GM12878 (cell line): ENCODE results near the gene DYNLT3. TPM values are rescaled to one million over a fixed set of nuclear protein-coding genes. Genes with fewer than 3 reads are reported as not detected.
A peak's percentile ranks its signal among the peaks of the same experiment; 100 is the strongest.

Experiments used
- ATAC-seq: fragments of 200-7000 bp; cut with Tn5 transposase; 3 replicates; pipeline ENCODE4 v1.9.1; 2020; ENCODE audit warnings: mild to moderate bottlenecking, moderate library complexity
- BruUV-seq: library from RNA; stranded (reverse); fragments of 400-500 nt; replicated peaks from 2 replicates; lab custom pipeline; 2021; lab: Mats Ljungman, UMichigan
- CTCF ChIA-PET: fragments of 300-600 bp; sonication (Branson Sonifier 250); formaldehyde crosslinking; extraction: SDS; loops from one replicate; lab custom pipeline; 2021; ENCODE audit warnings: inconsistent platforms; lab: Yijun Ruan, JAX
- POLR2A ChIA-PET: fragments of 350-600 bp; formaldehyde crosslinking; extraction: SDS; loops from one replicate; lab custom pipeline; 2021; ENCODE audit warnings: inconsistent platforms; lab: Charles Lee
- RAD21 ChIA-PET: fragments of 300-600 bp; sonication (Branson Sonifier 250); formaldehyde crosslinking; loops from one replicate; lab custom pipeline; 2023; ENCODE audit warnings: antibody characterized with exemption; ENCODE audit not compliant: unreplicated experiment; lab: Charles Lee
- SMC1A ChIA-PET: fragments of 300-600 bp; sonication (Branson Sonifier 250); formaldehyde crosslinking; loops from one replicate; lab custom pipeline; 2023; ENCODE audit not compliant: unreplicated experiment, uncharacterized antibody; lab: Charles Lee
- DNase-seq: peaks from one replicate; pipeline ENCODE4 v3.0.0-alpha.2; 2011; ENCODE audit warnings: low read depth, low spot score
- FAIRE-seq: peaks from 3 replicates; lab custom pipeline; 2011; peaks lifted over from hg19 to GRCh38; lab: Jason Lieb, UNC
- H2AFZ ChIP-seq: 2 replicates; pipeline ENCODE4 v1.6.0; 2011; ENCODE audit warnings: low read depth, low read length, control low read depth; ENCODE audit not compliant: control insufficient read depth
- H3K27ac ChIP-seq: 2 replicates; pipeline ENCODE4 v1.5.1; 2011; ENCODE audit warnings: control low read depth; ENCODE audit not compliant: control insufficient read depth, insufficient read depth
- H3K27me3 ChIP-seq, 2 experiments: replicated peaks in 1 of 2; 2 replicates each; pipeline versions ENCODE4 v1.6.0 to v1.6.1; 2011; ENCODE audit warnings: low read length in 1 of 2; ENCODE audit not compliant: control insufficient read depth in 2 of 2, insufficient read depth in 2 of 2
- H3K36me3 ChIP-seq, 2 experiments: 2 replicates each; pipeline ENCODE4 v1.5.1; 2011; ENCODE audit warnings: low read length in 1 of 2; ENCODE audit not compliant: control insufficient read depth in 2 of 2, insufficient read depth in 2 of 2
- H3K4me1 ChIP-seq: 2 replicates; pipeline ENCODE4 v1.6.1; 2011; ENCODE audit warnings: mild to moderate bottlenecking, low read length, moderate library complexity, mixed read lengths; ENCODE audit not compliant: control insufficient read depth, insufficient read depth
- H3K4me2 ChIP-seq: 2 replicates; pipeline ENCODE4 v1.6.0; 2011; ENCODE audit warnings: control low read depth; ENCODE audit not compliant: control insufficient read depth, insufficient read depth
- H3K4me3 ChIP-seq: fragments of 200-600 bp; sonication (generic); 2 replicates; pipeline ENCODE4 v1.5.1; 2016
- H3K79me2 ChIP-seq: 2 replicates; pipeline ENCODE4 v1.6.0; 2011; ENCODE audit warnings: low read length; ENCODE audit not compliant: control insufficient read depth, insufficient read depth
- H3K9ac ChIP-seq: 2 replicates; pipeline ENCODE4 v1.8.0; 2011; ENCODE audit warnings: low read length, control low read depth, mixed read lengths; ENCODE audit not compliant: control insufficient read depth, insufficient read depth
- H3K9me3 ChIP-seq: replicated peaks from 3 replicates; pipeline ENCODE4 v1.5.1; 2011; ENCODE audit warnings: mild to moderate bottlenecking, low read length; ENCODE audit not compliant: control insufficient read depth, insufficient read depth
- H4K20me1 ChIP-seq: 2 replicates; pipeline ENCODE4 v1.6.0; 2011; ENCODE audit not compliant: control insufficient read depth, insufficient read depth
- SREBF1 ChIP-seq: IDR thresholded peaks from 2 replicates; pipeline ENCODE4 v1.6.1; 2012; ENCODE audit warnings: mild to moderate bottlenecking, low read length
- WGBS: methylation state at CpG from one replicate; pipeline ENCODE4 v1.1.6; 2016; ENCODE audit warnings: low lambda C conversion rate; ENCODE audit not compliant: insufficient replicate concordance, insufficient coverage; ENCODE audit errors: missing lambda C conversion rate; 5-methylcytosine and 5-hydroxymethylcytosine counted together
- in situ Hi-C: fragments of 300-500 bp; cut with MboI; formaldehyde crosslinking; loops from 9 replicates; pipeline ENCODE4 v1.14.3; 2018; ENCODE audit warnings: mixed read lengths
- intact Hi-C: fragments of 100-400 bp; cut with micrococcal nuclease; formaldehyde crosslinking; loops from one replicate; pipeline ENCODE4 v1.14.2; 2022; ENCODE audit not compliant: unreplicated experiment
- polyA plus RNA-seq, 11 experiments: library from polyadenylated mRNA; depleted of rRNA in 4 of 11; unstranded in 6 of 11; stranded (reverse) in 5 of 11; fragments of >200 nt; fragmentation: Nextera tagmentation in 4 of 11; fragmentation: Illumina TruSeq in 1 of 11; extraction: Ambion mirVana in 4 of 11; extraction: Trizol in 1 of 11; gene quantifications; 1 replicate in 1 of 11; 2 replicates in 10 of 11; pipeline versions ENCODE4 v1.2.1 to v1.2.3, GENCODE V29; 2011 to 2016; ENCODE audit warnings: inconsistent platforms in 2 of 11, missing spikeins in 2 of 11, low read depth in 1 of 11
- total RNA-seq, 4 experiments: library from RNA; depleted of rRNA in 3 of 4; stranded (reverse); fragments of >200 nt in 3 of 4; fragmentation: Illumina TruSeq in 1 of 4; extraction: Trizol in 1 of 4; gene quantifications; 2 replicates each; pipeline versions ENCODE4 v1.2.1 to v1.2.3, GENCODE V29; 2013 to 2021
- TF ChIP-seq, protein P1 (sequence below): fragments of 450-650 bp; IDR thresholded peaks from 2 replicates; pipeline ENCODE4 v1.6.1; 2016; ENCODE audit warnings: mild to moderate bottlenecking, moderate library complexity, borderline replicate concordance

DYNLT3 gene
- total and polyA plus RNA-seq, 10 of the 15 experiments (the other 5 are each of a cell fraction or from before 2014, with no cell fraction given), result 8.0 to 19.2 (median 12.8) TPM

DNA sequence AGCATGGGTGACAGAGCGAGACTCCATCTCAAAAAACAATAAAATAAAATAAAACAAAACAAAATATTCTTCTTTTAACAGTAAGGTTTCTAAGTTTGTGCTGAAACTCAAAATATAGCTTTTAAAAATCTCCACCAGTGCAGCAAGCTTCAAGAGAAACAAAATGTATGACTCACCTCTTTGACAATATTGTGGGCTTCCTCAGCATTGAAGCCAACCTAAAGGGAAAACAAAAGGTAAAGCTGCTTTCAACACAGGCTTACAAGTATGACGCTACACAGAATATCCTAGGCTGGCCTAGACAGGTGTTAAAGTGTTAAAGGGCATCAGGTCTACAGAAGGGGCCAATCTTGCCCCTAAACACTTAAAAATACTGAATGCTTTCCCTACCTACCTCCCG is 1.2 kb downstream of the DYNLT3 start:
- RAD21 ChIA-PET, result interaction anchor here (0.8 to 1.0 kb wide), 2 partner anchors 65 to 321 kb away, joined by 3 read pairs; no protein-coding TSS in a partner anchor
- H3K79me2 ChIP-seq, result no peaks in the 10 kb centered on the region
- H3K9ac ChIP-seq, result no peak overlapping the region
- no peaks in the 10 kb centered on the region for H4K20me1 ChIP-seq
- no peak for ATAC-seq
- DNase-seq, result no peak
- H3K4me2 ChIP-seq, result peak overlapping the region; percentile 60
- TF ChIP-seq SREBF1, result no peak
- TF ChIP-seq, protein P1, sequence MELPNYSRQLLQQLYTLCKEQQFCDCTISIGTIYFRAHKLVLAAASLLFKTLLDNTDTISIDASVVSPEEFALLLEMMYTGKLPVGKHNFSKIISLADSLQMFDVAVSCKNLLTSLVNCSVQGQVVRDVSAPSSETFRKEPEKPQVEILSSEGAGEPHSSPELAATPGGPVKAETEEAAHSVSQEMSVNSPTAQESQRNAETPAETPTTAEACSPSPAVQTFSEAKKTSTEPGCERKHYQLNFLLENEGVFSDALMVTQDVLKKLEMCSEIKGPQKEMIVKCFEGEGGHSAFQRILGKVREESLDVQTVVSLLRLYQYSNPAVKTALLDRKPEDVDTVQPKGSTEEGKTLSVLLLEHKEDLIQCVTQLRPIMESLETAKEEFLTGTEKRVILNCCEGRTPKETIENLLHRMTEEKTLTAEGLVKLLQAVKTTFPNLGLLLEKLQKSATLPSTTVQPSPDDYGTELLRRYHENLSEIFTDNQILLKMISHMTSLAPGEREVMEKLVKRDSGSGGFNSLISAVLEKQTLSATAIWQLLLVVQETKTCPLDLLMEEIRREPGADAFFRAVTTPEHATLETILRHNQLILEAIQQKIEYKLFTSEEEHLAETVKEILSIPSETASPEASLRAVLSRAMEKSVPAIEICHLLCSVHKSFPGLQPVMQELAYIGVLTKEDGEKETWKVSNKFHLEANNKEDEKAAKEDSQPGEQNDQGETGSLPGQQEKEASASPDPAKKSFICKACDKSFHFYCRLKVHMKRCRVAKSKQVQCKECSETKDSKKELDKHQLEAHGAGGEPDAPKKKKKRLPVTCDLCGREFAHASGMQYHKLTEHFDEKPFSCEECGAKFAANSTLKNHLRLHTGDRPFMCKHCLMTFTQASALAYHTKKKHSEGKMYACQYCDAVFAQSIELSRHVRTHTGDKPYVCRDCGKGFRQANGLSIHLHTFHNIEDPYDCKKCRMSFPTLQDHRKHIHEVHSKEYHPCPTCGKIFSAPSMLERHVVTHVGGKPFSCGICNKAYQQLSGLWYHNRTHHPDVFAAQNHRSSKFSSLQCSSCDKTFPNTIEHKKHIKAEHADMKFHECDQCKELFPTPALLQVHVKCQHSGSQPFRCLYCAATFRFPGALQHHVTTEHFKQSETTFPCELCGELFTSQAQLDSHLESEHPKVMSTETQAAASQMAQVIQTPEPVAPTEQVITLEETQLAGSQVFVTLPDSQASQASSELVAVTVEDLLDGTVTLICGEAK, result no peak
- POLR2A ChIA-PET, result interaction anchor here (0.7 kb wide), 1 partner anchor 12 kb away, joined by 3 read pairs; no protein-coding TSS in a partner anchor
- intact Hi-C loops (no loop called here), in situ Hi-C loops (loop anchor here (25.0 kb wide), 1 partner anchor 359 kb away; no protein-coding TSS in a partner anchor)
- CTCF ChIA-PET, result interaction anchor here (0.7 to 1.6 kb wide), 3 partner anchors 17 to 101 kb away, joined by 3 to 6 read pairs (median 3); no protein-coding TSS in a partner anchor
- 67% methylated on average over 3 of the region's 3 CpGs for WGBS
- H3K36me3 ChIP-seq, result no peaks in the 10 kb centered on the region
- SMC1A ChIA-PET, result interaction anchor here (1.1 to 1.4 kb wide), 5 partner anchors 10 to 100 kb away, joined by 3 to 4 read pairs (median 4); no protein-coding TSS in a partner anchor
- no peaks in the 10 kb centered on the region for H3K27me3 ChIP-seq
- no peak overlapping the region for H2AFZ ChIP-seq
- no peaks in the 10 kb centered on the region for H3K4me1 ChIP-seq
- no peaks in the 10 kb centered on the region for H3K9me3 ChIP-seq
- no TSS peak for BruUV-seq
- no peak overlapping the region for H3K4me3 ChIP-seq
- no peak for FAIRE-seq
- no peak overlapping the region for H3K27ac ChIP-seq
